RKO (cell line): ENCODE measurements around the gene TMC5.

Experiments
- DNase-seq: peaks from one replicate; pipeline ENCODE4 v3.0.0-alpha.2; 2016; ENCODE audit warnings: low spot score

Gene TMC5

GRCh38 chr16:19460397-19460796 is 42.7 kb downstream of the TMC5 start:
- no peak for DNase-seq

GRCh38 chr16:19463468-19464315 is 46.0 kb downstream of the TMC5 start:
- no peak for DNase-seq

- DNase-seq: no peak
Measured at GRCh38 chr16:19468300-19468699, 50.6 kb downstream of the TMC5 start.

- no peak for DNase-seq
Measured at GRCh38 chr16:19472482-19472881, 54.8 kb downstream of the TMC5 start.

GRCh38 chr16:19474617-19475016 is 56.9 kb downstream of the TMC5 start:
- DNase-seq: no peak

GRCh38 chr16:19478505-19478904 is 60.8 kb downstream of the TMC5 start:
- DNase-seq: no peak

GRCh38 chr16:19479302-19479721 is 61.6 kb downstream of the TMC5 start:
- no peak for DNase-seq

GRCh38 chr16:19481296-19481695 is 63.6 kb downstream of the TMC5 start:
- no peak for DNase-seq

GRCh38 chr16:19481769-19482168 is 64.1 kb downstream of the TMC5 start:
- DNase-seq: no peak

GRCh38 chr16:19482291-19482690 is 64.6 kb downstream of the TMC5 start:
- DNase-seq: no peak

GRCh38 chr16:19484096-19484495 is 66.4 kb downstream of the TMC5 start:
- DNase-seq: no peak

- no peak for DNase-seq
Measured at GRCh38 chr16:19485611-19486010, 67.9 kb downstream of the TMC5 start.

- no peak for DNase-seq
Measured at GRCh38 chr16:19486051-19486450, 68.4 kb downstream of the TMC5 start.

- no peak for DNase-seq
Measured at GRCh38 chr16:19486750-19487325, 69.2 kb downstream of the TMC5 start.

- no peak for DNase-seq
Measured at GRCh38 chr16:19488213-19488640, 70.5 kb downstream of the TMC5 start.

- DNase-seq: no peak
Measured at GRCh38 chr16:19490619-19491018, 72.9 kb downstream of the TMC5 start.

GRCh38 chr16:19497176-19497575 is 79.5 kb downstream of the TMC5 start:
- DNase-seq: no peak

- DNase-seq: no peak
Measured at GRCh38 chr16:19499006-19499405, 81.3 kb downstream of the TMC5 start.

GRCh38 chr16:19499481-19499880 is 81.8 kb downstream of the TMC5 start:
- DNase-seq: no peak

GRCh38 chr16:19502395-19503131 is 84.9 kb downstream of the TMC5 start:
- peak; percentile 76 for DNase-seq

GRCh38 chr16:19503461-19504075 is 85.9 kb downstream of the TMC5 start:
- DNase-seq: no peak

GRCh38 chr16:19505600-19506303 is 88.1 kb downstream of the TMC5 start:
- no peak for DNase-seq
